ENCODE measurements around the gene SLC1A7. TPM values are rescaled to one million over a fixed set of nuclear protein-coding genes. Genes with fewer than 3 reads are reported as not detected.

Gene SLC1A7
- total and polyA plus RNA-seq, 2 experiments from 2014 or later = not detected

- no peaks in the 10 kb centered on the region for H3K36me3 Mint-ChIP-seq (ENCODE audit: low read depth)
- no peak for TF ChIP-seq CTCF (conservative IDR thresholded peaks at IDR 0.05; ENCODE audit: low read depth in 2 of 2)
- TF ChIP-seq ZNF114 (CRISPR knock-in tag; IDR thresholded peaks at IDR 0.05) = no peak
- TF ChIP-seq STAT1 (IDR thresholded peaks at IDR 0.05; ENCODE audit: unreplicated experiment) = no peak
- no peak for TF ChIP-seq EZH2phosphoT487 (IDR thresholded peaks at IDR 0.05; ENCODE audit: unreplicated experiment)
- TF ChIP-seq, protein P1, sequence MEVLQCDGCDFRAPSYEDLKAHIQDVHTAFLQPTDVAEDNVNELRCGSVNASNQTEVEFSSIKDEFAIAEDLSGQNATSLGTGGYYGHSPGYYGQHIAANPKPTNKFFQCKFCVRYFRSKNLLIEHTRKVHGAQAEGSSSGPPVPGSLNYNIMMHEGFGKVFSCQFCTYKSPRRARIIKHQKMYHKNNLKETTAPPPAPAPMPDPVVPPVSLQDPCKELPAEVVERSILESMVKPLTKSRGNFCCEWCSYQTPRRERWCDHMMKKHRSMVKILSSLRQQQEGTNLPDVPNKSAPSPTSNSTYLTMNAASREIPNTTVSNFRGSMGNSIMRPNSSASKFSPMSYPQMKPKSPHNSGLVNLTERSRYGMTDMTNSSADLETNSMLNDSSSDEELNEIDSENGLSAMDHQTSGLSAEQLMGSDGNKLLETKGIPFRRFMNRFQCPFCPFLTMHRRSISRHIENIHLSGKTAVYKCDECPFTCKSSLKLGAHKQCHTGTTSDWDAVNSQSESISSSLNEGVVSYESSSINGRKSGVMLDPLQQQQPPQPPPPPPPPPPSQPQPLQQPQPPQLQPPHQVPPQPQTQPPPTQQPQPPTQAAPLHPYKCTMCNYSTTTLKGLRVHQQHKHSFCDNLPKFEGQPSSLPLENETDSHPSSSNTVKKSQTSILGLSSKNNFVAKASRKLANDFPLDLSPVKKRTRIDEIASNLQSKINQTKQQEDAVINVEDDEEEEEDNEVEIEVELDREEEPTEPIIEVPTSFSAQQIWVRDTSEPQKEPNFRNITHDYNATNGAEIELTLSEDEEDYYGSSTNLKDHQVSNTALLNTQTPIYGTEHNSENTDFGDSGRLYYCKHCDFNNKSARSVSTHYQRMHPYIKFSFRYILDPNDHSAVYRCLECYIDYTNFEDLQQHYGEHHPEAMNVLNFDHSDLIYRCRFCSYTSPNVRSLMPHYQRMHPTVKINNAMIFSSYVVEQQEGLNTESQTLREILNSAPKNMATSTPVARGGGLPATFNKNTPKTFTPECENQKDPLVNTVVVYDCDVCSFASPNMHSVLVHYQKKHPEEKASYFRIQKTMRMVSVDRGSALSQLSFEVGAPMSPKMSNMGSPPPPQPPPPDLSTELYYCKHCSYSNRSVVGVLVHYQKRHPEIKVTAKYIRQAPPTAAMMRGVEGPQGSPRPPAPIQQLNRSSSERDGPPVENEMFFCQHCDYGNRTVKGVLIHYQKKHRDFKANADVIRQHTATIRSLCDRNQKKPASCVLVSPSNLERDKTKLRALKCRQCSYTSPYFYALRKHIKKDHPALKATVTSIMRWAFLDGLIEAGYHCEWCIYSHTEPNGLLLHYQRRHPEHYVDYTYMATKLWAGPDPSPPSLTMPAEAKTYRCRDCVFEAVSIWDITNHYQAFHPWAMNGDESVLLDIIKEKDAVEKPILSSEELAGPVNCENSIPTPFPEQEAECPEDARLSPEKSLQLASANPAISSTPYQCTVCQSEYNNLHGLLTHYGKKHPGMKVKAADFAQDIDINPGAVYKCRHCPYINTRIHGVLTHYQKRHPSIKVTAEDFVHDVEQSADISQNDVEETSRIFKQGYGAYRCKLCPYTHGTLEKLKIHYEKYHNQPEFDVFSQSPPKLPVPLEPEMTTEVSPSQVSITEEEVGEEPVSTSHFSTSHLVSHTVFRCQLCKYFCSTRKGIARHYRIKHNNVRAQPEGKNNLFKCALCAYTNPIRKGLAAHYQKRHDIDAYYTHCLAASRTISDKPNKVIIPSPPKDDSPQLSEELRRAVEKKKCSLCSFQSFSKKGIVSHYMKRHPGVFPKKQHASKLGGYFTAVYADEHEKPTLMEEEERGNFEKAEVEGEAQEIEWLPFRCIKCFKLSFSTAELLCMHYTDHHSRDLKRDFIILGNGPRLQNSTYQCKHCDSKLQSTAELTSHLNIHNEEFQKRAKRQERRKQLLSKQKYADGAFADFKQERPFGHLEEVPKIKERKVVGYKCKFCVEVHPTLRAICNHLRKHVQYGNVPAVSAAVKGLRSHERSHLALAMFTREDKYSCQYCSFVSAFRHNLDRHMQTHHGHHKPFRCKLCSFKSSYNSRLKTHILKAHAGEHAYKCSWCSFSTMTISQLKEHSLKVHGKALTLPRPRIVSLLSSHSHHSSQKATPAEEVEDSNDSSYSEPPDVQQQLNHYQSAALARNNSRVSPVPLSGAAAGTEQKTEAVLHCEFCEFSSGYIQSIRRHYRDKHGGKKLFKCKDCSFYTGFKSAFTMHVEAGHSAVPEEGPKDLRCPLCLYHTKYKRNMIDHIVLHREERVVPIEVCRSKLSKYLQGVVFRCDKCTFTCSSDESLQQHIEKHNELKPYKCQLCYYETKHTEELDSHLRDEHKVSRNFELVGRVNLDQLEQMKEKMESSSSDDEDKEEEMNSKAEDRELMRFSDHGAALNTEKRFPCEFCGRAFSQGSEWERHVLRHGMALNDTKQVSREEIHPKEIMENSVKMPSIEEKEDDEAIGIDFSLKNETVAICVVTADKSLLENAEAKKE (CRISPR knock-in tag; IDR thresholded peaks at IDR 0.05) = no peak
- no peak for TF ChIP-seq JUNB (IDR thresholded peaks at IDR 0.05; ENCODE audit: unreplicated experiment)
- no peaks in the 10 kb centered on the region for H4K20me1 ChIP-seq (replicated peaks; ENCODE audit: insufficient read depth)
- H3K4me2 ChIP-seq = no peak overlapping the region
- H3K4me3 ChIP-seq = no peak overlapping the region
- H3K36me3 ChIP-seq (ENCODE audit: insufficient read depth) = no peaks in the 10 kb centered on the region
- H3F3A ChIP-seq (replicated peaks; ENCODE audit: low read depth) = no peaks in the 10 kb centered on the region; the same call in 1 of the 2 replicates
- no peak overlapping the region for H3K4me3 Mint-ChIP-seq
- H3K9me2 ChIP-seq (ENCODE audit: insufficient read depth) = no peaks in the 10 kb centered on the region
- H3K27ac ChIP-seq (ENCODE audit: low read depth) = no peak overlapping the region
- no peaks in the 10 kb centered on the region for H3K27me3 ChIP-seq (ENCODE audit: insufficient read depth)
- H3K27ac Mint-ChIP-seq = no peak overlapping the region
- no peaks in the 10 kb centered on the region for H3K4me1 ChIP-seq (ENCODE audit: insufficient read depth)
- H3K9me3 Mint-ChIP-seq = no peaks in the 10 kb centered on the region
- no peaks in the 10 kb centered on the region for H3K79me2 ChIP-seq (replicated peaks; ENCODE audit: insufficient read depth)
- H2AFZ ChIP-seq = no peak overlapping the region
- ATAC-seq (no peak), DNase-seq (ENCODE audit: low spot score) (no peak)
- H3K27me3 Mint-ChIP-seq (ENCODE audit: insufficient read depth, low read depth, poor library complexity) = peaks cover 25% of the 10 kb centered on the region
- peaks cover 20% of the 10 kb centered on the region for H3K4me1 Mint-ChIP-seq
These were observed 59.5 kb downstream of the SLC1A7 start for GRCh38 chr1:53082826-53083455.
